Effector CD8-positive, alpha-beta T cell (primary cell): ENCODE measurements around the gene PRRG2.

Experiments
- DNase-seq: peaks from one replicate; lab custom pipeline; 2025; lab: John Stamatoyannopoulos, UW
- total RNA-seq, 4 experiments: gene quantifications; one replicate each; lab custom pipeline; 2026; lab: John Stamatoyannopoulos, UW

The PRRG2 gene
- 0.24 to 2.3 (median 0.88) reads per million in 4 experiments for total RNA-seq

GRCh38 chr19:49581007-49581508 is at the start of gene PRRG2:
TSS of gene PRRG2 (plus strand) at chr19:49581316. CDS start at chr19:49583220, 1,904 bp downstream.
- no peak for DNase-seq

DNA sequence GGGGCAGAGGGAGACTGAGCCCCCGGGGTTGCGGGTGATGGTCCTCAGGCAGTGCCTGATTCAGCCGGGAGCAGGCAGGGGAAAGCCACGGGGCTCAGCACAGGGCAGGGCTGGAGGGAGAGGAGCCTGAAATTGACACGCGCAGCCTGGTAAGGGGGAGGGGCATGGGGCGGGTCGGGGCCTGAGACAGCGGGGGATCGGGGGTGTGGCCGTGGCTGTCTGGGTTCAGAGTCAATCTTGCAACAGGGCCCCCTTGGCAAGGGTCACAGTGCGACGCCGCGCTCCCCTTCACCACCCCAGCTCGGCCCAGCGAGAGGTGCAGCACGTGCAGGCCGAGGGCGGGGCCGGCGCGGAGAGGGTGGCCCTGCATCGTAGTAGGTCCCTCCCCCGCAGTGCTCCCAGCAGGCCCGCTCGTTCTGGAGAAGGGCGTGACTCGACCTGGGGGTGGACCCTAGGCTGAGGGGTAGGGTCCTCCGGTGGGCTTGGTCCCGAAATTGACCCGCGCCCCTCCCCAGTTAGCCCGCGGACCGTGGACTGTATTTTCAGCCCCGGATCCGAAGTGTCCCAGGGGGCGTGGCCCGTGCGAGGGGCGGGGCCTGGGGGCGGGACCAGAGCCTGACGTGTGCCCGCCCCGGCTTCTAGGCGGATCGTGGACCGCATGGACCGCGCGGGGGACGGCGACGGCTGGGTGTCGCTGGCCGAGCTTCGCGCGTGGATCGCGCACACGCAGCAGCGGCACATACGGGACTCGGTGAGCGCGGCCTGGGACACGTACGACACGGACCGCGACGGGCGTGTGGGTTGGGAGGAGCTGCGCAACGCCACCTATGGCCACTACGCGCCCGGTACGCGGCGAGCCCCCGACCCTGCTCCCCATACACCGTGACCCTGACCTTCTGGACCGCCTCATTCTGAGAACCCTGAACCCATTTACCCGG is 47.3 kb upstream of the PRRG2 start:
- DNase-seq: peak; percentile 79

DNA sequence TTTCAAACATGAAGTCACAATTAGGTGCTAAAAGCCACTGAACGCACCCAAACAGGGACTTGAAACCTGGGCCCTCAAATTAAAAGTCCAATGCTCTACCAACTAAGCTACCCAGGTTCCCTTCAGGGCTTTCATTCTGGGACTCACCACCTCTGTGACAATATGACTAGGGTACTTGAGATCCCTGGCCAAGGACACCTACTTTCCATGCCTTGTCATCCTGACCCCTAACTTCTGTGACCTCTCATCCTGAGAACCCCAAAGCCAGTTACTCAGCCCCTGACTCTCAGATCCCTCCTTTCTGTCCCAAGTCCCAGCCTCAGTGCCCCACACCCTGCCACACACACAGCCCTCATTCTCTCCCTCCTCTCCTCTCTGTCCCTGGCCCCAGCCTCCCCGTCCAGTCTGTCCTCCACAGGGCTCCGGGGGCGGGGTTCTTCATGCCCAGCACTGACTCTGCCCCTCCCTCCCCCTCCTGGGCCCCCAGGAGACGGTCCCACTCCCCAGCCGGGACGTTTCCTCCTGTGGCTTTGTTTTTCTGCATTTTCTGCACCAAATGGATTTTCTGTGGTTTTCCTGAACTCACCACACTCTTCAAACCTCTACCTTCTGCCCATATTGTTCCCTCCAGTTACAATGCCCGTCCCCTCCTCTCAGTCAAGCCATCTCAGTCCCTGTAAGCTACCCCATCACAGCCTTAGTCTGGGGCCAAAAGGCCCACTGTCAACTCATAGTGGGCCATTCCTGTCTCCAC is 46.3 kb upstream of the PRRG2 start:
- no peak for DNase-seq

GRCh38 chr19:49536921-49537462 is 44.1 kb upstream of the PRRG2 start:
- no peak for DNase-seq

DNA sequence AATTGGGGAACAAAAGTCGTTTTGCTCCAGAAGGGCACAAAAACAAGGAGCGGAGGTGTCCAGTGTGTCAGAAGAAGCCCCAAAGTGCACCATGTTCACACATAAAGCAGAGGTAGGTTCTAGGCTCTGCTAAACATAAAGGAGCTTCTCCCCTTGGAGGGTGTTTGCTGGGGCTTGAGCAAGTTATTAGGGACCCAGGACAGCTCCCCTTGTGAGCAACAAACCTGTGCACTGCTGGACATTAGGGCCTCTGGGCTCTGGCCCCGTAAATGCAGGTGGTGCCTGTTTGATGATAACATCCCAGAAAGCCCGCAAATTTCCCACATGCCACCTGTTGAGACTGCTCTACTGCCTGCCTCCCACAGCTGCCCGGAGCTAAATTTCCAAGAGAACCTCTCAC is 42.5 kb upstream of the PRRG2 start:
- no peak for DNase-seq

- no peak for DNase-seq
These were observed 41.7 kb upstream of the PRRG2 start for GRCh38 chr19:49539192-49539952.

- no peak for DNase-seq
These were observed 39.2 kb upstream of the PRRG2 start for GRCh38 chr19:49541914-49542313.

DNA sequence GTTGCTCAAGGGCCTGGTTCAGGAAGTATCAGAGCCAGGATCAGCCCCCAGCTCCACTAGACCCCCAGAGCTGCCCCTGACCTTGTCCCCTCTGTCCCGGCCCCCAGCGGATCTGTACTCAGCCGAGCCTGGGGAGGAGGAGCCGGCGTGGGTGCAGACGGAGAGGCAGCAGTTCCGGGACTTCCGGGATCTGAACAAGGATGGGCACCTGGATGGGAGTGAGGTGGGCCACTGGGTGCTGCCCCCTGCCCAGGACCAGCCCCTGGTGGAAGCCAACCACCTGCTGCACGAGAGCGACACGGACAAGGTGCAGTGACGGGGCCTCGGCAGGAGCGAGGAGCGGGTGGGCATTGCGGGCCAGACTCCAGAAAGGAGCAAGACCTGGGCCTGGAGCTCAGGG is 38.7 kb upstream of the PRRG2 start:
- no peak for DNase-seq

DNA sequence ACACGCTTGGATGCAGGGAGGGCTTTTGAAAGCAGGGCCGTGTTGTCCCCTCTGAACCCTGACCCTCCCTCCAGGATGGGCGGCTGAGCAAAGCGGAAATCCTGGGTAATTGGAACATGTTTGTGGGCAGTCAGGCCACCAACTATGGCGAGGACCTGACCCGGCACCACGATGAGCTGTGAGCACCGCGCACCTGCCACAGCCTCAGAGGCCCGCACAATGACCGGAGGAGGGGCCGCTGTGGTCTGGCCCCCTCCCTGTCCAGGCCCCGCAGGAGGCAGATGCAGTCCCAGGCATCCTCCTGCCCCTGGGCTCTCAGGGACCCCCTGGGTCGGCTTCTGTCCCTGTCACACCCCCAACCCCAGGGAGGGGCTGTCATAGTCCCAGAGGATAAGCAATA is 38.1 kb upstream of the PRRG2 start:
- no peak for DNase-seq

DNA sequence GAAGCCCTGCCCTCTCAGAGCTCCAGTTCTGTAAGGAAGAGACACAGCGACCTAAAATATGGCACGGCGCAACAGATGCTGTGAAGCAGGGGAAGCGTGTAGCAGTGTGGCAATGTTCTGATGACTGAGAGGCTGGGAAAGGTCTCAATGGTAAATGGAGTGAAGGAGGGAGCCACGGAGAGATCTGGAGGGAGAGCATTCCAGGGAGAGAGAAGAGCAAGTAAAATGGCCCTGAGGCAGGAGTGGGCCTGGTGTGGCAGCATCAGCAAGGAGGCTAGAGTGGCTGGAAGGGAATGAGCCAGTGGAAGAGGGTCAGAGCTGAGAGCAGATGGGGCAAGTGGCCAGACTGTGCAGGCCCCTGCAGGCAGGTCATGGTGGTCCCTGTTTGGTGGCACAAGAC is 37.0 kb upstream of the PRRG2 start:
- no peak for DNase-seq

DNA sequence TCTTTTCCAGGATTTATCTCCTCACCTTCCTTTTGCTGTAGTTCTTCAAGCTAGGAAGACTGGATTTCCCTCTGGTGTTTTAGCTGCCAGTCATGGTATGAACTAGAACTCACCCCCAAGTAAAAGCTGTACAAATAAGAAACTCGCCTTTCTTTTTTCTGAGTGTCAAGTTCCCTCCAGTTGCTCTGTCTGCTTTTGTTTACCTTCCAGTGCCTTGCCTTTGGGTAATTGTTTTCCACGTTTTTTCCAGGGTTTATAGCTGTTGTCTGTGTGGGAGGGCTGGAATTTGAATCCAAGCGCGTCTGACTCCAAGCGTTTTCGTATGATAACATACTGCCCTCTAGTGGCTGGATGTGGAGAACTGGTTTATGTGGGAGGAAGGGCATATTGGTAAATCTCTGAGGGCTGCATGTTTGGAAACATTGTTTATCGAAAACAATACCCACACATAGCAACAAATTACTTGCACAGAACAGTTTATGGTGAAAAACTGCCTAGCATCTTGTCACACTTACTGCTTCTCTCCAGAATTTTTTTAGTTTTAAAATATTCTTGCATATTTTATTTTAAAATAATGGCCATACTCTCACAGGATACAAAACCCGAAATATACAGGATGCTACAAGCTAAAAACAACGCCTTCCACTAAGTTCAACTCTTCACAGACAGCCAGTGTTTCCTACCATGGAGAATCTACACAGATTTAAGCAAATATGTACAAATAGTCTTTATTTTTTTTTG is 34.1 kb upstream of the PRRG2 start:
- peak; percentile 51 for DNase-seq

DNA sequence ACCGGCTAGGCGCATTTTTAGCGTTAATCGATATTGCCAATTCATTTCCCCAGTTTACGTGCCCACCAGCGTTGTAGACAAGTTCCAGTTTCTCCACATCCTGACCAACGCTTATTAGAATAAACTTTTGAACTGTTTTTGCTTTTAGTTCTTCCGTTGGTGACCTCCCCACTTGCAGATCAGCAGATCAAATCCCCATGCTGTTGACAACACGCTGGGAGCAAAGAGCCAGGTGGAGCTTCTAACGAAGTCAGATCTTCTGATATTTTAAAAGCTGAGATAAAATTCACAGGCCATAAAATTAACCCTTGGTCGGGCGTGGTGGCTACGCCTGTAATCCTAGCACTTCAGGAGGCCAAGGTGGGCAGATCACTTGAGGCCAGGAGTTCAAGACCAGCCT is 32.1 kb upstream of the PRRG2 start:
- DNase-seq: no peak

GRCh38 chr19:49551531-49551930 is 29.6 kb upstream of the PRRG2 start:
- DNase-seq: no peak

- DNase-seq: peak; percentile 10
These were observed 28.4 kb upstream of the PRRG2 start for GRCh38 chr19:49552749-49553148.

DNA sequence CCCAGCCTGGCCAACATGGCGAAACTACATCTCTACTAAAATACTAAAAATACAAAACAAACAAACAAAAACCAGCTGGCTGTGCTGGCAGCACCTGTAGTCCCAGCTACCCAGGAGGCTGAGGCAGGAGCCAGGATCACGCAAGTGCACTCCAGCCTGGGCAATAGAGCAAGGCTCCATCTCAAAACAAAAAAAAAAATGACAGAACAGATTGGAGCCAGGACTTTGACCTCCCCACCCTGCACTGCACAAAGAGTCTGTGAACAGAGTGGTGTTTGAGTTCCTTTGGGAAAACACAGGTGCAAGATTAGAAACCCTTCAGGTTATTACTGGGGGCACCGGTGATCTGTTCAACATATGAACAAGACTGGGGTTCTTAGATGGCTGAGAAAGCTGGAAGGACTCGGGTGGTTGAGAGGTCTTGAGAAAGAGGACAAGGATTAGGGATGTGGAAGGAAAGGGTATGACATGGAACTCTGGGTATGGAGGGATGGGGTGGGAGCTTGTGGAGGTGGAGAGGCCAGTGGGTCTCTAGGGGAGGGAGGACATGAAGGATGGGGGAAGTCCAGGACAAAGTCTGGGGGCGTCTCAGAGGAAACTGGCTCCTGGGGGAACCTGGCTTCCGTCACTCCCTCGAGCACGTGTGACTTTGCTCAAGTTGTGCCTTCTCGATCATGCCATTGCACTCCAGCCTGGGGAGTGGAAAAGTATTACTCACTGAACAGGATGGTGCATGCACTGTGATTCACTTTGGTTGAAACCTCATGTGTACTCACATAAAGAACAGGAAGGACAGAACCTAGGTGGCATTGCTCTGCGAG is 27.5 kb upstream of the PRRG2 start:
- peak; percentile 13 for DNase-seq

GRCh38 chr19:49554701-49555181 is 26.4 kb upstream of the PRRG2 start:
- peak; percentile 20 for DNase-seq

DNA sequence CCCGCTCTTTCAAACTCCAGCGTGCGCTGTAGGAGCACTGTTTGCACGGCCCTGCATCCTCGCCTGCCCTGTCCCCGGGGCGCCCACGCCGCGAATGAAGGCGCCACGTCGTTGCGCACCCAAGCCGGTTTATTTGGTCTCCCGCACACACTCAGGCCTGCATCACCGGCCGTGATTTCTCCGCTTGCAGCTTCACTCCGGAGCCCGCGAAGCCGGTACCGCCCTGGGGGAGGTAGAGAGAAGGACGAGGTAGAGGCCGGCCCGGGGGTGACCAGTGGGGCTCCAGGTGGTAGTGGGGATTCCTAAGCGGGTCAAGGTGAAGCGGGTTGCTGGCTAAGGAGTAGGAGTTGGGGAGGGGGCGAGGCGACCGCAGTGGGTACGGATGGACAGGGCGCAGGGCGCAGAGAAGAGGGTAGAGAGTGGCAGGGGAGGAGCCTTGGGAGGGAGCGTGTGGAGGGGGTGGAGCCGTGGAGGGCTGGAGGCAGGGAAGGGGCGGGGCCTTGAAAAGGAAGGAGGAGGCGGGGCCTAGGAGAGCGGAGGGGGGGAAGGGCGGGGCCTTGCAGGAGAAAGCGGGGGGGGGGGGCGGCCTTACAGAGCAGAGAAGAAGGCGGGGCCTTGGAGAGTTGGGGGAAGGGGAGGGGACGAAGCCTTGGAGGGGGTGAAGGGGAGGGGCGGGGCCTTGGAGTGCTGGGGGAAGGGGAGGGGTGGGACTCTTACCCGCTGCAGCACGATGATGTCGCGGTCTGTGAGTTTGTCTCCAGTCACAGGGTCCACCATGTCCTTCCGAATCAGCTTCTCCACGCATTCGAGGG is 25.3 kb upstream of the PRRG2 start:
- peak; percentile 73 for DNase-seq

- peak; percentile 45 for DNase-seq
These were observed 24.4 kb upstream of the PRRG2 start for GRCh38 chr19:49556412-49557398.
